Tibial nerve (tissue), 4 donors: ENCODE measurements around the gene RPL22L1.

Experiments used
- EP300 ChIP-seq, 2 donors: sonication (generic); formaldehyde crosslinking; IDR thresholded peaks; one replicate each; pipeline ENCODE4 v1.6.1; 2017; ENCODE audit warnings: antibody characterized with exemption in 2 of 2, mild to moderate bottlenecking in 1 of 2
- POLR2A ChIP-seq, 2 donors: fragments of 450-650 bp; IDR thresholded peaks; one replicate each; pipeline ENCODE4 v1.6.1; 2017; ENCODE audit warnings: antibody characterized with exemption in 2 of 2, mild to moderate bottlenecking in 2 of 2, moderate library complexity in 2 of 2
- TF ChIP-seq, protein P1 (sequence below), 5 experiments: fragments of 200-600 bp in 3 of 5; fragments of 450-650 bp in 2 of 5; sonication (generic) in 3 of 5; IDR thresholded peaks; one replicate each; pipeline ENCODE4 v1.5.1; 2016 to 2019; ENCODE audit warnings: antibody characterized with exemption in 5 of 5, mild to moderate bottlenecking in 3 of 5, moderate library complexity in 2 of 5

DNA sequence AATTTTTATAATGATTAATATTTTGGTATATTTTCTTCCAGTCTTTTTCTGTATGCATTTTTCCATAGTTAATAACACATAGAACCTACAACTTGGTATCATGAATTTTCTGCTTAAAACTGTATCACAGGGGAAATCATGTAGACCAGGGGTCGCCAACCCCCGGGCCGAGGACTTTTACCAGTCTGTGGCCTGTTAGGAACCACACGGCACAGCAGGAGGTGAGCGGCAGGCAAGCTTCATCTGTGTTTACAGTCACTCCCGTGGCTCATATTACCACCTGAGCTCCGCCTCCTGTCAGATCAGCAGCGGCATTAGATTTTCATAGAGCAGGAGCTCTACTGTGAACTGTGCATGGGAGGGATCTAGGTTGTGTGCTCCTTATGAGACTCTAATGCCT is 54.7 kb downstream of the RPL22L1 start:
- TF ChIP-seq, protein P1, sequence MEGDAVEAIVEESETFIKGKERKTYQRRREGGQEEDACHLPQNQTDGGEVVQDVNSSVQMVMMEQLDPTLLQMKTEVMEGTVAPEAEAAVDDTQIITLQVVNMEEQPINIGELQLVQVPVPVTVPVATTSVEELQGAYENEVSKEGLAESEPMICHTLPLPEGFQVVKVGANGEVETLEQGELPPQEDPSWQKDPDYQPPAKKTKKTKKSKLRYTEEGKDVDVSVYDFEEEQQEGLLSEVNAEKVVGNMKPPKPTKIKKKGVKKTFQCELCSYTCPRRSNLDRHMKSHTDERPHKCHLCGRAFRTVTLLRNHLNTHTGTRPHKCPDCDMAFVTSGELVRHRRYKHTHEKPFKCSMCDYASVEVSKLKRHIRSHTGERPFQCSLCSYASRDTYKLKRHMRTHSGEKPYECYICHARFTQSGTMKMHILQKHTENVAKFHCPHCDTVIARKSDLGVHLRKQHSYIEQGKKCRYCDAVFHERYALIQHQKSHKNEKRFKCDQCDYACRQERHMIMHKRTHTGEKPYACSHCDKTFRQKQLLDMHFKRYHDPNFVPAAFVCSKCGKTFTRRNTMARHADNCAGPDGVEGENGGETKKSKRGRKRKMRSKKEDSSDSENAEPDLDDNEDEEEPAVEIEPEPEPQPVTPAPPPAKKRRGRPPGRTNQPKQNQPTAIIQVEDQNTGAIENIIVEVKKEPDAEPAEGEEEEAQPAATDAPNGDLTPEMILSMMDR (IDR thresholded peaks at IDR 0.05), result no peak
- TF ChIP-seq POLR2A (IDR thresholded peaks at IDR 0.05) (no peak), EP300 (IDR thresholded peaks at IDR 0.05) (no peak)
